PC-3 (cell line): ENCODE measurements around the gene RNF149. TPM values are rescaled to one million over a fixed set of nuclear protein-coding genes. Genes with fewer than 3 reads are reported as not detected.

Experiments used
- ATAC-seq: fragments of 200-7000 bp; cut with Tn5 transposase; 2 replicates; pipeline ENCODE4 v1.9.1; 2020; ENCODE audit warnings: mild to moderate bottlenecking, moderate library complexity
- BruUV-seq: library from RNA; stranded (reverse); fragments of 400-500 nt; replicated peaks from 2 replicates; lab custom pipeline; 2021; lab: Mats Ljungman, UMichigan
- CTCF ChIA-PET: fragments of 300-600 bp; sonication (Branson Sonifier 250); formaldehyde crosslinking; loops from one replicate; lab custom pipeline; 2022; ENCODE audit warnings: antibody characterized with exemption; lab: Charles Lee
- POLR2A ChIA-PET: fragments of 300-600 bp; sonication (Branson Sonifier 250); formaldehyde crosslinking; loops from one replicate; lab custom pipeline; 2022; ENCODE audit warnings: antibody characterized with exemption; ENCODE audit not compliant: unreplicated experiment; lab: Charles Lee
- DNase-seq: peaks from one replicate; pipeline ENCODE4 v3.0.0-alpha.2; 2015
- H2AFZ ChIP-seq: fragments of 300-600 bp; sonication (generic); 2 replicates; pipeline ENCODE4 v1.6.0; 2016; ENCODE audit warnings: antibody characterized with exemption, low read length
- H3F3A ChIP-seq: fragments of 300-600 bp; sonication (generic); one replicate; pipeline ENCODE4 v1.6.0; 2017; ENCODE audit warnings: antibody characterized with exemption, low read length, control low read depth, mild to moderate bottlenecking; ENCODE audit not compliant: unreplicated experiment
- H3K27ac ChIP-seq: fragments of 300-600 bp; sonication (generic); 2 replicates; pipeline ENCODE4 v1.5.1; 2016; ENCODE audit warnings: mild to moderate bottlenecking, low read length
- H3K27me3 ChIP-seq: fragments of 300-600 bp; sonication (generic); 2 replicates; pipeline ENCODE4 v1.6.1; 2016; ENCODE audit warnings: low read length, mixed read lengths
- H3K36me3 ChIP-seq: fragments of 300-600 bp; sonication (generic); 2 replicates; pipeline ENCODE4 v1.6.1; 2016; ENCODE audit warnings: low read depth, mixed run types, low read length, mixed read lengths
- H3K4me1 ChIP-seq: fragments of 300-600 bp; sonication (generic); 2 replicates; pipeline ENCODE4 v1.5.1; 2016; ENCODE audit warnings: low read length; ENCODE audit not compliant: insufficient read depth
- H3K4me2 ChIP-seq: fragments of 300-600 bp; sonication (generic); 2 replicates; pipeline ENCODE4 v1.6.0; 2016; ENCODE audit warnings: low read length
- H3K4me3 ChIP-seq: fragments of 300-600 bp; sonication (generic); 2 replicates; pipeline ENCODE4 v1.5.1; 2016; ENCODE audit warnings: mild to moderate bottlenecking, low read length, mixed read lengths
- H3K79me2 ChIP-seq: fragments of 300-600 bp; sonication (generic); 2 replicates; pipeline ENCODE4 v1.6.1; 2017; ENCODE audit warnings: low read length, mixed read lengths
- H3K9ac ChIP-seq: fragments of 300-600 bp; sonication (generic); 2 replicates; pipeline ENCODE4 v1.6.0; 2016; ENCODE audit warnings: mild to moderate bottlenecking, low read length
- H3K9me2 ChIP-seq: fragments of 300-600 bp; sonication (generic); replicated peaks from 2 replicates; pipeline ENCODE4 v1.6.1; 2016; ENCODE audit warnings: mixed run types, low read length, mixed read lengths
- H3K9me3 ChIP-seq: fragments of 300-600 bp; sonication (generic); 2 replicates; pipeline ENCODE4 v1.6.1; 2016; ENCODE audit warnings: low read length, mixed read lengths
- H4K20me1 ChIP-seq: fragments of 300-600 bp; sonication (generic); 2 replicates; pipeline ENCODE4 v1.6.1; 2016; ENCODE audit warnings: low read length, mixed read lengths
- EZH2 ChIP-seq: fragments of 300-600 bp; sonication (generic); IDR thresholded peaks from one replicate; pipeline ENCODE4 v1.6.1; 2017; ENCODE audit warnings: antibody characterized with exemption, mild to moderate bottlenecking, low read length; ENCODE audit not compliant: unreplicated experiment
- EZH2phosphoT487 ChIP-seq: fragments of 300-600 bp; sonication (generic); IDR thresholded peaks from 2 replicates; pipeline ENCODE4 v1.6.1; 2018; ENCODE audit warnings: mild to moderate bottlenecking, antibody characterized with exemption, low read length, borderline replicate concordance
- intact Hi-C: fragments of 100-400 bp; cut with micrococcal nuclease; formaldehyde crosslinking; loops from 2 replicates; pipeline ENCODE4 v1.9.0; 2023
- total RNA-seq: library from RNA; depleted of rRNA; stranded (reverse); fragments of >200 nt; gene quantifications from 2 replicates; pipeline ENCODE4 v1.2.3, GENCODE V29; 2014
- TF ChIP-seq, protein P1 (sequence below): fragments of 300-600 bp; sonication (generic); conservative IDR thresholded peaks from 2 replicates; pipeline ENCODE4 v1.5.1; 2017; ENCODE audit warnings: antibody characterized with exemption, low read depth, mild to moderate bottlenecking, low read length

The RNF149 gene
- total RNA-seq, 1 experiment from 2014 or later, result 47.3 TPM

DNA sequence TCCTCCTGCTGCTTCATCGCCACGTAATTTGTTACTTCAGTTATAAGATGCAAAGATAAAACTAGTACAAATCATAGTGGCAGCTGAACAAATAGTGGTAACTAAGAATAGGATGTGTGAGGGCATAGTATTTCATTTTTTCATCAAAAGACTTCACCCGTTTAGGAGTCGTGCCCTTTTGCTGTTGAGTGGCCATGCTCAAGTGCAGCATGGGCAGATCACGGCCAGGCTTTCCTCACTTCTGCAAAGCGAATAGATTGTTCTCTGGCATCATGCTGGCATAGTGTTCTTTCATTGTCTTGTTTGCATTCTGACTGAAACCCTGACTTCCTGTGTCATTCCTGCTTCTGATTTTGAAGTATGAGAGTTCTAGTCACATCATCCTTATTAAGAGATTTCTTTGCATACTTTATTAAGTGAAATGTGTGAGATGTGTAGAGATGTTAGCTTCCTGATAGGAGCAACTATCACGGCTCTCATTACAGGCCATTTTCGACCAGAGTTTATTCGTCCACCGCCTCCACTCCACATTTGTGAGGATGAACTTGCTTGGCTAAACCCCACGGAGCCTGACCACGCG is 44.1 kb downstream of the RNF149 start:
- H3K9me2 ChIP-seq, result no peaks in the 10 kb centered on the region
- no peak overlapping the region for H3K4me2 ChIP-seq
- 0 out of 2 replicates have a peak, but pooled peaks cover under 1% of the 10 kb centered on the region for H3K79me2 ChIP-seq
- H3K9me3 ChIP-seq, result no peaks in the 10 kb centered on the region
- no peak overlapping the region for H3K4me3 ChIP-seq
- no peaks in the 10 kb centered on the region for H3F3A ChIP-seq
- no peak for TF ChIP-seq EZH2phosphoT487
- TF ChIP-seq, protein P1, sequence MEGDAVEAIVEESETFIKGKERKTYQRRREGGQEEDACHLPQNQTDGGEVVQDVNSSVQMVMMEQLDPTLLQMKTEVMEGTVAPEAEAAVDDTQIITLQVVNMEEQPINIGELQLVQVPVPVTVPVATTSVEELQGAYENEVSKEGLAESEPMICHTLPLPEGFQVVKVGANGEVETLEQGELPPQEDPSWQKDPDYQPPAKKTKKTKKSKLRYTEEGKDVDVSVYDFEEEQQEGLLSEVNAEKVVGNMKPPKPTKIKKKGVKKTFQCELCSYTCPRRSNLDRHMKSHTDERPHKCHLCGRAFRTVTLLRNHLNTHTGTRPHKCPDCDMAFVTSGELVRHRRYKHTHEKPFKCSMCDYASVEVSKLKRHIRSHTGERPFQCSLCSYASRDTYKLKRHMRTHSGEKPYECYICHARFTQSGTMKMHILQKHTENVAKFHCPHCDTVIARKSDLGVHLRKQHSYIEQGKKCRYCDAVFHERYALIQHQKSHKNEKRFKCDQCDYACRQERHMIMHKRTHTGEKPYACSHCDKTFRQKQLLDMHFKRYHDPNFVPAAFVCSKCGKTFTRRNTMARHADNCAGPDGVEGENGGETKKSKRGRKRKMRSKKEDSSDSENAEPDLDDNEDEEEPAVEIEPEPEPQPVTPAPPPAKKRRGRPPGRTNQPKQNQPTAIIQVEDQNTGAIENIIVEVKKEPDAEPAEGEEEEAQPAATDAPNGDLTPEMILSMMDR, result no peak
- no peak for TF ChIP-seq EZH2
- no peak for ATAC-seq
- DNase-seq, result no peak
- no peak overlapping the region for H2AFZ ChIP-seq
- no peak overlapping the region for H3K27ac ChIP-seq
- ChIA-PET CTCF (interaction anchor here (0.6 kb wide), 1 partner anchor 11 kb away, joined by 4 read pairs; no protein-coding TSS in a partner anchor), POLR2A (no interaction called here)
- no TSS peak for BruUV-seq
- peaks cover 11% of the 10 kb centered on the region; the same call in 1 of the 2 replicates for H3K4me1 ChIP-seq
- H3K27me3 ChIP-seq, result no peaks in the 10 kb centered on the region
- H3K9ac ChIP-seq, result no peak overlapping the region
- H4K20me1 ChIP-seq, result no peaks in the 10 kb centered on the region
- H3K36me3 ChIP-seq, result peaks cover 39% of the 10 kb centered on the region
- intact Hi-C loops, result no loop called here

DNA sequence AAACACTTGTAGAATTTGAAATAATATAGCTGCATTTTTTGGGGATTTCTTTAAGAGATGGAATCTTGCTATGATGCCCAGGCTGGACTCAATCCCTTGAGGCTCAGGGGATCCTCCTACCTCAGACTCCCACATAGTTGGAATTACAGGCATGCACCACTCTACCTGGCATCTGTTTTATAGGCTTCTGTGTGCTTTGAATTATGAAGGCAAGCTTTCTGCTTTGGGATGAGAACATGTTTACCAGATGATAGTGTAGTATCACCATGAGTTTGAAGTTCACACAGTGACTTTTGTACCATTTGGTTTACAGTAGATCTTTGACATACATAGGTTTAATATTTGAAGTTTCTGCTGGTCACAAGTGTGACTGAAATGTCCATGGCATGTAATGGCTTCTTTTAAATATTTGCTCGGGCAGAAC is 45.1 kb downstream of the RNF149 start:
- intact Hi-C loops, result no loop called here
- H3K4me3 ChIP-seq, result no peak overlapping the region
- DNase-seq, result no peak
- TF ChIP-seq EZH2phosphoT487 (no peak), EZH2 (no peak)
- TF ChIP-seq, protein P1, result no peak
- no TSS peak for BruUV-seq
- no peak overlapping the region for H2AFZ ChIP-seq
- H3K9me3 ChIP-seq, result no peaks in the 10 kb centered on the region
- H3K27me3 ChIP-seq, result no peaks in the 10 kb centered on the region
- ChIA-PET CTCF (no interaction called here), POLR2A (no interaction called here)
- H3K36me3 ChIP-seq, result peaks cover 39% of the 10 kb centered on the region
- H3K79me2 ChIP-seq, result 0 out of 2 replicates have a peak, but pooled peaks cover 10% of the 10 kb centered on the region
- no peaks in the 10 kb centered on the region for H3K9me2 ChIP-seq
- no peak overlapping the region for H3K4me2 ChIP-seq
- no peak overlapping the region for H3K9ac ChIP-seq
- H3K4me1 ChIP-seq, result peaks cover 11% of the 10 kb centered on the region; the same call in 1 of the 2 replicates
- no peak overlapping the region for H3K27ac ChIP-seq
- H4K20me1 ChIP-seq, result no peaks in the 10 kb centered on the region
- H3F3A ChIP-seq, result no peaks in the 10 kb centered on the region
- no peak for ATAC-seq

DNA sequence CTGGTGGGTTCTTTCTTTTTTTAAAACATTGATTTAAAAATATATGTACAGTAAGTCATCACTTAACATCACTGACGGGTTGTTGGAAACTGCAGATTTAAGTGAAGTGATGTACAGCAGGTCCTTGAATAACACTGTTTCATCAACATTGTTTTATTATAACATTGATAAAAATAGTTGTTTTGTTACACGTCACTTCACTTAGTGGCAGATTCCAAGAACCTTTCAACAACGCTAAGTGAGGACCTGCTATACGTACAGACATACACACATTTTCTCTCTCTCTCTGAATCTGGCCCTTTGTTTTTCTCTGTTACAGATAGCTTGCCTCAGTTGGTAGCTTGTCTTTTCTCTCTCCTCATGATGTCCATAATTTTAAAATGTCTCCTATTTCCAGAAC is 46.4 kb downstream of the RNF149 start:
- H3K27ac ChIP-seq, result no peak overlapping the region
- DNase-seq (no peak), ATAC-seq (no peak)
- intact Hi-C loops, result no loop called here
- POLR2A ChIA-PET, result interaction anchor here (0.6 kb wide), 1 partner anchor 574 kb away, joined by 3 read pairs; no protein-coding TSS in a partner anchor
- CTCF ChIA-PET, result no interaction called here
- no peaks in the 10 kb centered on the region for H3K9me3 ChIP-seq
- no peak overlapping the region for H3K4me3 ChIP-seq
- H3F3A ChIP-seq, result no peaks in the 10 kb centered on the region
- peaks cover 11% of the 10 kb centered on the region; the same call in 1 of the 2 replicates for H3K4me1 ChIP-seq
- H3K4me2 ChIP-seq, result no peak overlapping the region
- no peak overlapping the region for H2AFZ ChIP-seq
- peaks cover 40% of the 10 kb centered on the region for H3K36me3 ChIP-seq
- no TSS peak for BruUV-seq
- H3K79me2 ChIP-seq, result 0 out of 2 replicates have a peak, but pooled peaks cover 18% of the 10 kb centered on the region
- no peaks in the 10 kb centered on the region for H3K9me2 ChIP-seq
- H3K27me3 ChIP-seq, result no peaks in the 10 kb centered on the region
- no peak overlapping the region for H3K9ac ChIP-seq
- TF ChIP-seq, protein P1, result no peak
- TF ChIP-seq EZH2 (no peak), EZH2phosphoT487 (no peak)
- H4K20me1 ChIP-seq, result no peaks in the 10 kb centered on the region
